GF-D8 (cell line): ENCODE data around the gene SEC62.
A peak's percentile ranks its signal among the peaks of the same experiment; 100 is the strongest.

Experiments used
- DNase-seq: peaks from one replicate; lab custom pipeline; 2025; lab: John Stamatoyannopoulos, UW

The SEC62 gene

GRCh38 chr3:169966428-169966950 is at the start of gene SEC62:
Gene SEC62 (plus strand): TSS chr3:169966807. CDS start chr3:169966823, 16 bp downstream.
- DNase-seq = peak; percentile 57

- DNase-seq = no peak
These were observed 43.4 kb upstream of the SEC62 start for GRCh38 chr3:169923189-169923588.

GRCh38 chr3:169923831-169924230 is 42.8 kb upstream of the SEC62 start:
- DNase-seq = no peak

- peak; percentile 27 for DNase-seq
These were observed 36.6 kb upstream of the SEC62 start for GRCh38 chr3:169929830-169930519.

- no peak for DNase-seq
These were observed 35.8 kb upstream of the SEC62 start for GRCh38 chr3:169930843-169931242.

- DNase-seq = no peak
These were observed 34.7 kb upstream of the SEC62 start for GRCh38 chr3:169931747-169932520.

- no peak for DNase-seq
These were observed 27.3 kb upstream of the SEC62 start for GRCh38 chr3:169939320-169939719.

- no peak for DNase-seq
These were observed 26.9 kb upstream of the SEC62 start for GRCh38 chr3:169939751-169940150.

- DNase-seq = no peak
These were observed 26.0 kb upstream of the SEC62 start for GRCh38 chr3:169940470-169941181.

- DNase-seq = peak; percentile 64
These were observed 21.3 kb upstream of the SEC62 start for GRCh38 chr3:169945313-169945712.

GRCh38 chr3:169946336-169946735 is 20.3 kb upstream of the SEC62 start:
- no peak for DNase-seq

- no peak for DNase-seq
These were observed 17.8 kb upstream of the SEC62 start for GRCh38 chr3:169948559-169949448.

GRCh38 chr3:169952045-169952444 is 14.6 kb upstream of the SEC62 start:
- DNase-seq = peak; percentile 10

- DNase-seq = no peak
These were observed 13.0 kb upstream of the SEC62 start for GRCh38 chr3:169953462-169954141.

- DNase-seq = peak; percentile 84
These were observed 12.4 kb upstream of the SEC62 start for GRCh38 chr3:169954142-169954756.

GRCh38 chr3:169955406-169955805 is 11.2 kb upstream of the SEC62 start:
- DNase-seq = no peak

- DNase-seq = no peak
These were observed 2.4 kb upstream of the SEC62 start for GRCh38 chr3:169964176-169964575.

GRCh38 chr3:169965562-169966427 is 812 bp upstream of the SEC62 start:
- no peak for DNase-seq
